ENCODE results near the gene RAD51B.

GRCh38 chr14:68097727-68098126 is 278.1 kb downstream of the RAD51B start:
- TF ChIP-seq CTCF (IDR thresholded peaks at IDR 0.05): no peak
- TF ChIP-seq POLR2A (IDR thresholded peaks at IDR 0.05): no peak
